Measurements from ENCODE around the gene CDC26.
"Not testable (repeated sequence)": the region's sequence is repeated elsewhere in the genome, so short reads cannot be mapped to it uniquely, and the experiment has no call there.

Gene CDC26

DNA sequence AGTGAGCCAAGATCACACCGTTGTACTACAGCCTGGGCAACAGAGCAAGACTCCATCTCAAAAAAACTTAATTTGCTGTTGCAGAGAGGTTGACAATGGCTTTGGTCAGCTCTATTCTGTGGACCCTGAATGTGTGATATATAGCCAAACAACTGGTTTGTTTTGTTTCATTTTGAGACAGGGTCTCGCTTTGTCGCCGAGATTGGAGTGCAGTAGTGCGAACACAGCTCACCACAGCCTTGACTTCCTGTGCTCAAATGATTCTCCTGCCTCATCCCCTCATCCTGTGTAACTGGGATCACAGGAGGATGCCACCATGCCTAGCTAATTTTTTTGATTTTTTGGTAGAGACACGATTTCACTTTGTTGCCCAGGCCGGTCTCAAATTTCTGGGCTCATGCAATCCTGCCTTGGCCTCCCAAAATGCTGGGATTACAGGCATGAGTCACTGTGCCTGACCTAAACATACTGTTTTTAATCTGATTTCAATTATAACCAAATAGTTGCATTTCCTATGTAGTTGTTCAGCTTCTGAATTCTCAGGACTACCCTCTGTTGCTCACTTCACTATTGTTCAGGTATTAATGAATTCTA lies 18.0 kb upstream of the CDC26 start:
- no peak for DNase-seq (ENCODE audit: low spot score)

- DNase-seq (ENCODE audit: low spot score), result no peak
Observed at GRCh38 chr9:113290052-113290607, 14.8 kb upstream of the CDC26 start.

- DNase-seq (ENCODE audit: low spot score), result no peak
Observed at GRCh38 chr9:113289091-113289490, 13.7 kb upstream of the CDC26 start.

- no peak for DNase-seq (ENCODE audit: low spot score)
Observed at GRCh38 chr9:113281356-113281755, 6.0 kb upstream of the CDC26 start.

- no peak for DNase-seq (ENCODE audit: low spot score)
Observed at GRCh38 chr9:113278840-113279239, 3.5 kb upstream of the CDC26 start.

DNA sequence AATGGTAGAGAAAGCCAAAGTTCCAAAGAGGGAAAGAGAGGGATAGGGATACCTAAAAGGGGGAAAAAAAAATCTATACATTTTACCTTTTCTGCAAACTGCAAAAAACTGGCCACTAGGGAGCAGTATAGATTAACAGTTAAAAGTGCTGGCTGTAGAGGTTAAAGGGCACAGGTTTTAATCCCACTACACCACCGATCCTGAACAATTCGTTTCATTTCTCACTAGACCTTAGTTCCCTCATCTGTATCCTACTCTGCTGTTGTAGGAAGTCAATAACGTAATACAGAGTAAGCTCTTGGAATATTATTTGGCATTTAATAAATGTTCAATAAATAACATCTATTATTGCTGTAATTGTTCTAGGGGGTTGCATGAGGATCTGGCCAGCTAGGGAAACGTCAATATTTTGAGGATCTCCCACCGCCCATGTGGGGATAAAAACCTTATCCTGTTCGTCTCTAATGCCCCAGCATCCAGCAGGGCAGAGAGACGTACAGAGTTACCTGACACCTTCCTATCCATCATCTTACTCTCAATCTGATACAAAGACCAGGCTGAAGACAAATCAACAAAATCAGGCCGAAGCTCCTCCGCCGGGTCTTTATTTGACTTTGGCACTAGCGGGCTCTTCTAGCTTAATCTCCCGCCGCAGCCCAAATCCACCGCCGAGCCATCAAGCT lies 757 bp downstream of the CDC26 start:
- peak; percentile 73 for DNase-seq (ENCODE audit: low spot score)

DNA sequence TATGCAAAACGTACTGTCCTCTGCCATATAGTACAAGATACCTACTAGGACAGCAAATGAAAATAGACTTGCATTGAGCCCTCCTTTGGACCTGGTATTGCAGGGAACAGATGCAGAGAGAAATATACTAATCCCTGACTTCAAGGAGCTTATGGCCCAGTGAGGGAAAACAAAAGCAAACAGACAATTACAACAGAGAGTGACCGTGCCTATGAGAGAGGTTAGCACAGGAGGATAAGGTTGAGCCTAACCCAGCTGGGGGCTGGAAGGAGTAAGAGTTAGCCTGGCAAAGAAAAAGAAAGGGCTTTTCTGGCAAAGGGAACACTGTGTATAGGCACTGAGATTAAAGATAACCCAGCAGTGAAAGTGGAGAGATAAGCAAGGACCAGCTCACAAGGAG lies 5.5 kb downstream of the CDC26 start:
- DNase-seq (ENCODE audit: low spot score), result no peak

GRCh38 chr9:113269355-113269754 lies 6.0 kb downstream of the CDC26 start:
- no peak for DNase-seq (ENCODE audit: low spot score)

DNA sequence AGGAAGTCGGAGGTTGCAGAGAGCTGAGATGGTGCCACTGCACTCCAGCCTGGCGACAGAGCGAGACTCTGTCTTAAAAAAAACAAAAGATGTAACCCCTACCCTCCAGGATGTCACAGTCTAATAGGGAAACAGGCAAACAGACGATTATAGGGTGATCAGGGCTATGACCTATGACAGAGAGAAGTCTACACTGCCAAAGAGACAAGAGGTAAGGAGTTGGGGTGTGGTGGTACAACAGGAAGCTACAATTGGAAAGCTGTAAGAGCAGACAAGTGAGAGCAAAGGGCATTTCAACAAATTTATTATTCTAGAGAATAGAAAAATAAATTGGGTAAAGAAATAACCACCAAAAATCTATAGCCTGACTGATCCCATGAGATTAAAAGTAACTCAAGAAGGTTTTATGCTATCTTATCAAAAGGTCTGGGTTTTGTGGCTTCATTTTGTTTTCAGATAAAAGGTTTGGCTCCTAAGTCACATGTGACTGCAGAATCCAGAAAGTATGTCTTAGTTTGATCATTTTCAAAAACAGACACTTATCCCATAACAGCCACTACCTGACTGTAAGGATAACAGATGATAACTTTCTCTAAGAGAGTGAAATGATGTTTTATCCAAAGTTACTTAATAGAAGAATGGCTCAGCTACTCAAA lies 7.3 kb downstream of the CDC26 start:
- no peak for DNase-seq (ENCODE audit: low spot score)

- no peak for DNase-seq (ENCODE audit: low spot score)
Observed at GRCh38 chr9:113266174-113266573, 9.2 kb downstream of the CDC26 start.

DNA sequence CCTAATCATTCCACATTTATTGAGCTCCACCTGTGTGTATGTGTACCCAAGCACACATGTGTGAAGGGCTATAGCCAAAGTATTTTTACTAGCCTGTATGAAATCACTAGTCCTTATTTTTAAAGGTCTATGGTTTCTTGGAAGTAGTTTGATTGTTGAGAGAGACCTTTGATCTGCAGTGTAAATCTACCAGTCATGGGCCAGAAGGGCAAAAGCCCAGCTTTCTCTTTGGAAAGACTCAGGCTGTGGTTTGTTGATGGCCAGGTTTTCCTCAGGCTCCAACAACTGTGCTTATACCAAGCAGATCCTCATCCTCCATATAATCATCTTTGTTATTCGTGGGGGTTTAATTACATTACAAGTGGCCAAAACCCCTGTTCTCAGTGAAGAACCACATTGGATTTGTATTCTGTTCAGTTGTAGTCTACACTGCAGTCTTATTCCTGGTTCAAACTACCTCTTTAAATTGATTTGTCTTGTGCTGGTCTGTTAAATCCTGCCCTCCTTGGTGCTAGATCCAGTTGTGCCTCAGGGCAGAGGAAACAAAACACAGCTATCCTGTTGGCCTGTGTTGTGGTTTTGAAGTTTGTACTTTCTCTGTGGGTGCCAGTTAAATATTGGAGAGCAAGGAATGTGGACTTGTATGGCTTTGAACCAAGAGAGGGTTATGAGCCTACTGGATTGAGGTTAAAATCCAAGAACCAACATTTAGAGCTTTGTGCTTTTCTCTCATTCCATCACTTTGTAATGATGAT lies 13.3 kb downstream of the CDC26 start:
- DNase-seq (ENCODE audit: low spot score), result no peak

DNA sequence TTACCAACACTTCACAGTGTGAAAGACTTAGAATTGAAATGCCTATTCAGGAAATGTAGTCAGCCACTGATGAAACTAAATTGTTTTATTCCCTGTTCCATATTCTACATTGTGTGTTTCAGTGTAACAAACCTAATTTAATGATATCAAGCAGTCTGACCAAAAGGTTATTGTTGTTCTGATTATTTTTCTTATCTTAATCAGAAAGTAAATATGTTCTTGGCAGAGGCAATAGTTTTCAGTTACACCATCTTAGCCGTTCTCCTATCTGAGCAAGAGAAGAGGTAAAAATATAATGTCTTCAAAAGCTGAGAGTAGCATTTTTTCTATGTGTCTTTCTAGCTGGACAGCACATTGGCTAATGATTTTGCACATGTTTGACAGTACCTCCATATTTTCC lies 17.1 kb downstream of the CDC26 start:
- no peak for DNase-seq (ENCODE audit: low spot score)

DNA sequence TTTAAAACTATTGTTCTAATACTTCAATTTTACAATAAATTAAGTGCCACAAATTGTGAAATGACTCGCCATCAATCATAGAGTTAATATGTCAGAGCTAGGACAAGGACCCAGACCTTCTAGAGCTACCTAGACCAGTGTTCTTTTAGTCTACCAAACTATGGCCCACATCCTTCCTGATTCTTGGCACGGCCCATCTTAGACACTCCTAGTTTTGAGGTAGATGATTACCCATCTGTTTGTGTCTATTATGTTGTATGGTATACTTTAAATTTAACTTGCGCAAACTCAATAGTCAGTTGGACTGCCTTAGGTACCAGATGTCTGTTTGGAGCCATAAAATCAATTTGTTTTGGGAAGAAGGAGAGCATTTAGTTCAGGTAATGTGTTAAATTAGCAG lies 17.5 kb downstream of the CDC26 start:
- DNase-seq (ENCODE audit: low spot score), result no peak

DNA sequence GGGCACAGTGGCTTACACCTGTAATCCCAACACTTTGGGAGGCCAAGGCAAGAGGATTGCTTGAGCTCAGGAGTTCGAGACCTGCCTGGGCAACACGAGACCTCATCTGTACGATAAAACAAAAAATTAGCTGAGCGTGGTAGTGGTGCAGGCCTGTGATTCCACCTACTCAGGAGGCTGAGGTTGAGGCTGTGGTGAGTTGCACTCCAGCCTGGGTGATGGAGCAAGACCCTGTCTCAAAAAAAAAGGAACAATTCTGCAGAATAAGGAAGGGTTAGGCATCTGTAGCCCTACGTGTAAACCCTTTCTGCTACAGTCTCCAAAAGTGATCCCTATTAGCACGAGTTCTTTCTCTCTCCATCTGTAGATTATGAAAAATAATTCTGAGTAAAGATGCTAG lies 19.9 kb downstream of the CDC26 start:
- no peak for DNase-seq (ENCODE audit: low spot score)

GRCh38 chr9:113254991-113255390 lies 20.4 kb downstream of the CDC26 start:
- no peak for DNase-seq (ENCODE audit: low spot score)

GRCh38 chr9:113250807-113251206 lies 24.6 kb downstream of the CDC26 start:
- no peak for DNase-seq (ENCODE audit: low spot score)

- not testable (repeated sequence) for DNase-seq (ENCODE audit: low spot score)
Observed at GRCh38 chr9:113249661-113250060, 25.7 kb downstream of the CDC26 start.

- no peak for DNase-seq (ENCODE audit: low spot score)
Observed at GRCh38 chr9:113247640-113248039, 27.7 kb downstream of the CDC26 start.

DNA sequence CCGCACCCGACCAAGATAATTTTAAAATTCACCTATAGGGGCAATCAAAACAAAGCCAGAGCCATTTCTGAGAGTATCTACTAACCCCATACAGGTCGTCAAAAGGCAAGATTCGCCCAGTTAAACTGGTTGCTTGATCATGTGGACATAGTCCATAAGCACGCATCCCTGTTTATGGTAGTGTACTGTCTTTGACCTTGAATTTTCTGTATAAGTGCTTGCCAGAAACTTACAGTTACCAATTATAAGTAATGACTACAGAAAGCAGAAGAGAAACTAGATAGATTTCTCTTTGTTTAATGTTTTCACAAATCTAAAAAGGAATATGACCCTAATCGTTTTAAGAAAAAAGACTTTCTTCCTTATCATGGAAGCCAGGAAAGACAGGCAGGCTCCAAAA lies 28.4 kb downstream of the CDC26 start:
- DNase-seq (ENCODE audit: low spot score), result no peak

DNA sequence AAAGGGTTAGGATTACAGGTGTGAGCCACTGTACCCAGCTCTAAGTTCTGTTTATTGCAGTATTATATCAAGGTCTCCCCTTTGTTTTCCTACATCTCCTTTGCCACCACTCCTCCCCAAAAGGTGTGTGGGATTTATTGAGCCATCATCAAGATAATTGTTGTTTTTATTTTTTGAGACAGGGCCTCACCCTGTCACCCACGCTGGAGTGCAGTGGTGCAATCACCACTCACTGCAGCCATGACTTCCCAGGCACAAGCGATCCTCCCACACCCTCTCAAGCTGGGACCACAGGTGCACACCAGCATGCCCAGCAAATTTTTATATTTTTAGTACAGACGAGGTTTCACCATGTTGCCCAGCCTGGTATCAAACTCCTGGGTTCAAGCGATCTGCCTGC lies 29.5 kb downstream of the CDC26 start:
- DNase-seq (ENCODE audit: low spot score), result no peak

- DNase-seq (ENCODE audit: low spot score), result no peak
Observed at GRCh38 chr9:113244556-113244955, 30.8 kb downstream of the CDC26 start.

- DNase-seq (ENCODE audit: low spot score), result no peak
Observed at GRCh38 chr9:113241161-113241560, 34.2 kb downstream of the CDC26 start.
